D341Med (cell line): ENCODE measurements around the gene CALML4.
"Not testable (repeated sequence)": the region's sequence is repeated elsewhere in the genome, so short reads cannot be mapped to it uniquely, and the experiment has no call there.

Experiments used
- DNase-seq: peaks from one replicate; pipeline ENCODE4 v3.0.0; 2012; ENCODE audit warnings: low spot score

The CALML4 gene

GRCh38 chr15:68224546-68225250 is 19.6 kb upstream of the CALML4 start:
- DNase-seq = peak; percentile 36

DNA sequence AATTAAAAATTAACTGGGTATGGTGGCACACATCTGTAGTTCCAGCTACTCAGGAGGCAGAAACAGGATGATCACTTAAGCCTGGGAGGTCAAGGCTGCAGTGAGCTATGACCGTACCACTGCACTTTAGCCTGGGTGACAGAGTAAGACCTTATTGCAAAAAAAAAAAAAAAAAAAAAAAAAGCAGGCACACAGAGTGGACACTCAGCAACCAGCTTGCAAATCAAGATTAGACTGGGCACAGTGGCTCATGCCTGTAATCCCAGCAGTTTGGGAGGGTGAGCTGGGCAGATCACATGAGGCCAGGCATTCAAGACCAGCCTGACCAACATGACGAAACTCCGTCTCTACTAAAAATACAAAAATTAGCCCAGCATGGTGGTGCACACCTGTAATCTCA is 19.0 kb upstream of the CALML4 start:
- DNase-seq = no peak

DNA sequence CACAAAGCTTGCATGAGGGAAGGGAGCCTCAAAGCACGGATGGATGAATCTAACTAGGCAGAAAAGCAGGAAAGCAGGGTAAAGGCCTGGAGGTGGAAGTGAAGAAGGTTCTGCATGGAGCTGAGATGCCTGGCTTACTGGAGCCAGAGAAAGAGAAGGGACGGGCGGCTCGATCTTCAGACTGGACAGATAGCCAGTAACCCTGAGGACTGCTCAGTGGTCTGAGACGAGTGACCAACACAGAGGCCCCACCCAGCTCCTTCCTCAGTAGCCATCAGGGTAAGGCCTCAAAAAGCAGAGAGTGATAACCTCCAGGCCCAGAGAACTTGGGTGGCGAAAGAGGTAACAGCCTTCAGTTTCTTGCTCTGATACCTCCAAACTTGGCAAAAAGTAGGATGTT is 18.0 kb upstream of the CALML4 start:
- no peak for DNase-seq

GRCh38 chr15:68222432-68222743 is 17.3 kb upstream of the CALML4 start:
- not testable (repeated sequence) for DNase-seq

- DNase-seq = not testable (repeated sequence)
Observed at GRCh38 chr15:68221530-68222431, 16.6 kb upstream of the CALML4 start.

DNA sequence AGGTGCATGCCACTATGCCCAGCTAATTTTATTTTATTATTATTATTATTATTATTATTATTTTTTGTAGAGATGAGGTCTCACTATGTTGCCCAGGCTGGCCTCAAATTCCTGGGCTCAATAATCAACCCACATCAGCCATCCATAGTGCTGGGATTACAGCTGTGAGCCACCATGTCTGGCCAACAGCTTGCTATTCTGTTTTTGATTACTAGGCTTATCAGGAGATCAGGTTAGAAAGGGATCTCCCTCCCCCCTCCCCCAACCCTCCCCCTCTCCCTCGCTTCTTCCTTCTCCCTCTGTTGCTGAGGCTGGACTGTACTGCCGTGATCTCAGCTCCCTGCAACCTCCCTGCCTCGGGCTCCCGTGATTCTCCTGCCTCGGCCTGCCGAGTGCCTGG is 15.8 kb upstream of the CALML4 start:
- DNase-seq = no peak

DNA sequence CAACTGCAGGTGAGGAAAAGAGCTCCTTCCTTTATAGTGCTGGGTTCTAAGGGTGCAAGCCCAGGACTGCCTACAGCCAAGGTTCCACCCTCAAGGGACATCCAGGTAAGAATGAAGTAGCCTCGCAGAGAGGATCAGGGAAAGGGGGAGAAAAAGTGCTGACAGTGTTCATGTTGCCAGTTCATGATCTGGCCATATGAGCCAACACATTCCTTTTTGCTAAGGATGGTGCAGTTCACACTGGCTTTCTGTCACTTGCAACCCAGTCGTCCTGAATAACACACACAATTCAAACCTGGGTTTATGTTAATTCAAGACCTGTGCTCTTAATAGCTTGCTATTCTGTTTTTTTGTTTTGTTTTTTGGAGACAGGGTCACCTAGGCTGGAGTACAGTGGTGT is 15.4 kb upstream of the CALML4 start:
- DNase-seq = no peak

GRCh38 chr15:68218847-68219798 is 14.0 kb upstream of the CALML4 start:
- peak; percentile 14 for DNase-seq

- DNase-seq = peak; percentile 9
Observed at GRCh38 chr15:68218331-68218730, 13.2 kb upstream of the CALML4 start.

DNA sequence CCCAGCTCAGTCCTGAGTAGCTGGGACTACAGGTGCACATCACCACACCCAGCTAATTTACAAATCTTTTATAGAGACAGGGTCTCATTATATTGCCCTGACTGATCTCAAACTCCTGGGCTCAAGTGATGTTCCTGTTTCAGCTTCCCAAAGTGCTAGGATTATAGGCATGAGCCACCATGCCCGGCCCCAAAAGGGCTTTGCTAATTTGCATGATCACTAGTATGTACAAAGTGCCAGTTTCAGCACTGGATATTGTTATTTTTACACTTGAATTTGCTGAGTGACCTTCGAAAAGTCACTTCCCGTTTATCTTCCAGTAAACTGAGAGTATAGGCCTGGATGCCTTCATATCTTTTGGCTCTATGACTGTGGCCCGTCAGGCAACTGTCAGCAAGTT is 12.2 kb upstream of the CALML4 start:
- no peak for DNase-seq

DNA sequence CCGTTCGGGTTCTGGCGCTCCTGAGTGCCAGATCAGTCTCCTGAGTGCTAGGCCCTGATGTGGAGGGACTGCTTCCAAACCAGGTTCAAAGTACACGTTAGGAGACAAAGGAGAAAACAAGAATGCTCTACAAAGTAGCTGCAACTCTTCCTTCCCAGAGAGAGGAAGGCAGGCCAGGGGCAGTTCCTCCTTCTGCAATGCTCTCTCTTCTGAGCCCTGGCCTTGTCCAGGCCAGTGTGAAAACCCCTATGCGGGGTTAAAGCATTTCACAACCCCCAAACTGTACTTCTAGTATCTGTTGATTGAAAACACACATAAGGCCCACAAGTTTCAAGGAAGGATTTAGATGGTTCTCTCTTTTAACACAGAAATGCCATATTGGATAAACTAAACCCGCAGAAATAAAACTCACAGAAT is 9.7 kb upstream of the CALML4 start:
- no peak for DNase-seq

GRCh38 chr15:68213991-68214837 is 9.1 kb upstream of the CALML4 start:
- DNase-seq = peak; percentile 10

DNA sequence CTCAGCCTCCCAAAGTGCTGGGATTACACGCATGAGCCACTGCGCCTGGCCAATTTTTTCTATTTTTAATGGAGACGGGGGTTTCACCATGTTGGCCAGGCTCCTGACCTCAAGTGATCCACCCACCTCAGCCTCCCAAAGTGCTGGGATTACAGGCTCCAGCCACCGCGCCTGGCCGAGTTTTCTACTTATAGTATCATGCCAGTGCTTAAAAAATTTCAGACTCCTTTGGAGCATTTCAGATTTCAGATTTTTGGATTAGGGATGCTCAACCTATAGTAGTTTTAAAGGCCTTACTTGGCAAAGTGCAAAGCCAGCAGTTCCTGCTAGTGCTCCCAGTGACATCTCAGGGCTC is 8.3 kb upstream of the CALML4 start:
- DNase-seq = not testable (repeated sequence)

DNA sequence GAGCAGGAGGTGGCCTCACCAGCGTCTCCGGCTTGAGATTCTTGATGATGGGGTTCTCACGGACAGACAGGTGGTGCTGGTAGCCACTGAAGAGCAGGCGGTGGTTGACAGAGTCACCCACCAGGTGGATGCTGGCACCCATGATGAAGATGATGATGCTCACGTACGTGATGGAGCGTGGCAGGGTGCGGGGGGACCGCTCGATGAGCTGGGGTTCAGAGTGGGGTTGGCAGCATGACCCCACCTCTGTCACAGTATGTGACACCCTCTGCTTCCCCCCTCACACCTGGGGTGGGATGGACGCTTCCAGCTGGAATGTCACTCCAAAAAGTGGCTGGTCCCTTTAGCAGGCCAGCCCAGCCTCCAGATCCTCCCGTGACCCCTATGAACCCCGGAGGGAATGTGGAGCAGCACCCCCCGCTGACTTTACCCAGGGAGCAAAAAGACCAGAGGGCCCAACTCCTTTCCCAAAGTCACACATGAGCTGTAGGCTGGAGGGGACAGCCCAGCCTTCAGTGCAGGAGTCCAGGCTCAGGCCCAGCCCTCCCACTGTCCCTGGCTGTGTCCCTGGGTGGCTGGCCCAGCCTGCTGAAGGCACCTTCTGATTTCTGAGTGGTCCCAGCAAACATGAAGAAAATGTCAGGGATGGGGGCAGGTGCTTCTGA is 6.7 kb upstream of the CALML4 start:
- peak; percentile 16 for DNase-seq

GRCh38 chr15:68210821-68211655 is 5.9 kb upstream of the CALML4 start:
- peak; percentile 89 for DNase-seq

DNA sequence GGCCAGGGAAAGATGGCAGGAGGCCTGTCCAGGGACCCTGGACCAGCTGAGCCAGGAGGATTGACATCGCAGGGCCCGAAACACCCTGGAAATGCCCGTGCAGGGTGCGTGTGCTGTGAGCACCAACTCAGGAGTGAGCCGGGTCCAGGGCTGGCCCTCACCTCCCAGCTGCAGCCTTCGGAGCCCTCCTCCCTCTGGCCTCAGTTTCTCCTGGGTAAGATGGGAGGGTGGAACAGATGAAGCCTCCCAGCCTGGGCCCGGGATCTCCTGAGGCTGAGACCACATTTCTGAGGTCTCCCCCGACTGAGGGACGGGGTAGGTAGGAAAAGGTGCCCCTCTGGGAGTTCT is 5.3 kb upstream of the CALML4 start:
- no peak for DNase-seq

GRCh38 chr15:68209735-68210408 is 4.7 kb upstream of the CALML4 start:
- DNase-seq = no peak

DNA sequence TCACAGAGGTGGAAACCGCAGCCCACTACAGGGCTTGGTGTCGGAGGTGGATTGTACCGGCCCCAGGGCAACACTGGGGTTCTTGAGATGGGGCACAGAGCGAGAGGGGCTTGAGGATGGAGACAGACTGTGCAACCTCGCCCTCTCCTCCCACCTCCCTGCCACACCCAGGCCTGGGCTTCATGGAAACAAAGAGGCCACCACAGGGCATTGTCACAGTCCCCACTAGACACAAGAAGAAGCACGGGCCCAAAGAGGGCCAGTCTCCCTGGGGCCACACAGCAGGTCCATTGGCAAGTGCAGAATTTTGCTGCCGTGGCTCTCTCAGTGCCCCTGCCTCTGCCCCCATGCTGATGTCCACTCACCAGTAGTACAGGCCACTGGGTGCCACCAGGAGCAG is 4.1 kb upstream of the CALML4 start:
- DNase-seq = no peak

DNA sequence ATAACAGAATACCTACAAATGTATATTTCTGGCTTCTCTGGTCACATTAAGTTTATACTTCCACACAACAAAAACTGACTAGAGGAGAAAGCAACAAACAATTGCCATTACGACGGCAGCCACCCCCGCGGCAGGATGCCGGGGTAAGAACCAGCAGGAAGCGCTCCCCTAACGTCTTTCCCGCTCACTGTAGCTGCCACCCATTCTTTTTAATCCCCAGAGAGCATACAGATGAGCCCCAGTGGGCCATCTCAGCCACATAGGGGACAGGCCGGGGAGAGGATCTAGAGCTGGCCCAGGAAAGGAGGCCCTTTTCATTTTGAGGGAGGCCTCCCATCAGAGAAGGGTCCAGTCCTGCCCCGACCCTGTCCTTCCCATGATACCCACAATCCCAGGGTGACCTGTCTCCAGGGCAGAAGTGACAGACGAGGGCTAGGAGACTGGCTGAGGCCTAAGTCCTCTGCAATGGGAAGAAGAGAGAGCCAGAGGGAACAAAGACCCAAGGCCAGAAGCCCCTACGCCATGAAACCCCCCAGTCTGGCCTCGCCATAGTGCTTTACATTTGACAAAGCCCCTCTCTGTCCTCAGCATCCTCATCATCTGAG is 3.6 kb upstream of the CALML4 start:
- DNase-seq = no peak
